ENCODE data around the gene WDR59.

WDR59 gene

GRCh38 chr16:74903901-74904678, 80.8 kb downstream of the WDR59 start:
- no peak for DNase-seq (ENCODE audit: low read depth)

DNA sequence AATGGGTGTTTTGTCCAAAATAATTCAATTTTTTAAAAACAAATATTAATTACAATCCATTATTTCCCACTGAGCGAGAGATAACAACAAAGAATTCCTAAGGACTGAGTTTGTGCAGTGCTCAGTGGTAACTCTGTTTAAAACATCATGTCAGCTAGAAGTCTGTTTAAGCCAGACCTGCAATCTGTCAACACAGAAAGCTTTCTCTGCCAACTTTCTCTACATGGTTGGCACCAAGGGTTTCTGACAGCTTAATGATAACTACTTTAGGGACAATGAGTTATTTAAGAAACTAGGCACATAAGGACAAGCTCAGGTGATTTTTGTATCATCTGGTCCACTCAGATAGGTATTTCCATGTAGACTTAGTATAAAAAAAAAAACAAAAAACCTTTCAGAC, 81.8 kb downstream of the WDR59 start:
- DNase-seq (ENCODE audit: low read depth), result no peak

GRCh38 chr16:74902161-74902560, 82.8 kb downstream of the WDR59 start:
- DNase-seq (ENCODE audit: low read depth), result no peak

GRCh38 chr16:74901606-74902005, 83.3 kb downstream of the WDR59 start:
- DNase-seq (ENCODE audit: low read depth), result no peak

- DNase-seq (ENCODE audit: low read depth), result no peak
Measured at GRCh38 chr16:74899816-74900215, 85.1 kb downstream of the WDR59 start.

- no peak for DNase-seq (ENCODE audit: low read depth)
Measured at GRCh38 chr16:74898659-74899058, 86.3 kb downstream of the WDR59 start.

GRCh38 chr16:74896389-74897370, 88.2 kb downstream of the WDR59 start:
- DNase-seq (ENCODE audit: low read depth), result no peak

DNA sequence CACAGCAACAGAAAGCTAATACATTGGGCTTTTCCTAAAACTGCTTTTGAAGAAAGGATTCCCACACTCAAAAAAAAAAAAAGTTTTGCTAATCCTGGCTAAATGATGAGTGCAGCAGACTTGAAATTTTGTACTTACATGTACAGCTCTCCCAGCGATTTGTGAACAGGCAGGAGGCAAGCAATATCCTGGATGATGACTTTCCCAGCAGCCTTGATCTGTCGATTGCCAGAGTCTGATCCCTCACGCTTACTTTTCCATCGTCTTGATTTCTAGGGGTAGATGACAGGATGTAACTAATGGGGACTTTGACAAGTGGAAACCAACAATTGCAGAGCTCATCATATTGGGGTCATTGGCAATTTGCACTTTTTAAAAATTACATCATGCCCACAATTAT, 91.4 kb downstream of the WDR59 start:
- no peak for DNase-seq (ENCODE audit: low read depth)

DNA sequence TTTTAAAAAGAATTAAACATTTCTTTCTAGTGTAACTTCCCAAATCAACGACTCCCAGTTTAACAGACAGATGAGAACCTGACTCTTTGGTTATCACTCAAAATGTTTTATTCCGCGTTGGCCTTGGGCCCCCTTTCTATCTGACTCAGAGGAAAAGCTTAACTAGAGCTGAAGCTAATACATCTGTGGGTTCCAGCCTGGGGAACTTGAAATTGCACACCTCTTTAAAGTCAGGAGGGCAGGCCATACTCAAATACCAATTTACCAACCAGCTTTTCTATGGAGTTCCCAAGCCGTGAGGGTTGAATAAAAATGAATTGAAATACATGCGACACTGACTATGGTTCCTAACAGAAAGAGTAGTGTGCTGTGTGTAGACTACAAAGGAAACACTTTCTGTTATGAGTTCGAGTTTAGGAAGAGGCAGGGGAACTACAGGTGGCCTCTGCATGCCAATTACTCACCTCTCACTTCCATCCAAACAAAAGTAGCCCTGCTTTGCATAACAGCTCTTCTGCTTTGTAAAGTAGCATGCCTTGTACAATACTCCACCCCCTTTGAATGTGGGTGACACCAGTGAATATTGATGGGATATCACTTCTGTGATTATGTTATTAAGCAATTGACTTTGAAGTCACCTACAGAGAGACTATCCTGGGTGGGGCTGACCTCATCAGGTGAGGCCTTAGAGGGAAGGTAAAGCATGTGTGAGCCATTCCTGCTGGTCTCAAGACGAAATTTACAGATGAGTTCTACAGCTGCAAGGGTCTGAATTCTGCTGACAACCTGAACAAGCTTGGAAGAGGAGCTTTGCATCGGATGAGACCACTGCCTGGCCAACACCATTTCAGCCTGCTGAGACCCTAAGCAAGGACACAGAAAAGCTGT, 92.1 kb downstream of the WDR59 start:
- no peak for DNase-seq (ENCODE audit: low read depth)

GRCh38 chr16:74888888-74889287, 96.0 kb downstream of the WDR59 start:
- DNase-seq (ENCODE audit: low read depth), result no peak

GRCh38 chr16:74888232-74888862, 96.6 kb downstream of the WDR59 start:
- no peak for DNase-seq (ENCODE audit: low read depth)

GRCh38 chr16:74887084-74887483, 97.8 kb downstream of the WDR59 start:
- DNase-seq (ENCODE audit: low read depth), result no peak

- no peak for DNase-seq (ENCODE audit: low read depth)
Measured at GRCh38 chr16:74877706-74878105, 107.2 kb downstream of the WDR59 start.

- DNase-seq (ENCODE audit: low read depth), result no peak
Measured at GRCh38 chr16:74874912-74875546, 109.9 kb downstream of the WDR59 start.

- DNase-seq (ENCODE audit: low read depth), result no peak
Measured at GRCh38 chr16:74874123-74874522, 110.8 kb downstream of the WDR59 start.

GRCh38 chr16:74872302-74872701, 112.6 kb downstream of the WDR59 start:
- no peak for DNase-seq (ENCODE audit: low read depth)

DNA sequence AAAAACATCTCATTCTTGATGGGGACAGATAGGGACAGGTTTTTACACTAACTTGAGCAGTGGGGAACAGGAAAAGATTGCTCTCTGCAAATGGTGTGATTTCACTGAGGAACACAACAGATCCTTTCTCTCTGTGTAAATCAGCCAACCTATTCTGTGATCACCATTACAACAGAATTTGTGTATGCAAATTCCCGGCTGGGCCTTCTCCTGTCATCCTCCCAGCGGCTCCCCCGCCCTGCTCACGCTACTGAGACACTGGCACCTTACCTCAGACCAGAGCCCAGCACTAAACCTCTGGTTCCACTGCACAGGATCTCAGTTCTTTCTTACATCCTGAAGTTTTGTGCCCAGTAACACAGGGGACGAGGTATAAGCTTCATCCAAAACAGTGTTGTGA, 113.3 kb downstream of the WDR59 start:
- no peak for DNase-seq (ENCODE audit: low read depth)

DNA sequence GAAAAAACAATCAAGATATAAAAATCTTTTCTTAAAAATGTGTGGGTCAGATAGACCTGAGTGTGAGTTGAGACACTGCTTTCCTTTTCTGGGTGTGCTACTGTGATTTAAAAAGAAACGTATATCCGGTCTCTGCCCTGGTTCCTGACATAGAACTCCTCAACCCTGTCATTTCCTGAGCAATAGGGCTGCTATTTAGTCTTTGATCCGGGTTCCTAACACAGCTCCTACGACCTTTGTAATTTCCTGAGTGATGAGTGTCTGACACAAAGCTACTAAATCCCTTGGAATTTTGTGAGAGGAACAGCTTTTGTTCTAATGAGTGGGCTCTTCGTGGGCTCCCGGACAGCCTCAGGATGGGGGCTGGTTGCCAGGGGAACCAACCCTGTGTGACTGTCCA, 116.4 kb downstream of the WDR59 start:
- DNase-seq (ENCODE audit: low read depth), result no peak

DNA sequence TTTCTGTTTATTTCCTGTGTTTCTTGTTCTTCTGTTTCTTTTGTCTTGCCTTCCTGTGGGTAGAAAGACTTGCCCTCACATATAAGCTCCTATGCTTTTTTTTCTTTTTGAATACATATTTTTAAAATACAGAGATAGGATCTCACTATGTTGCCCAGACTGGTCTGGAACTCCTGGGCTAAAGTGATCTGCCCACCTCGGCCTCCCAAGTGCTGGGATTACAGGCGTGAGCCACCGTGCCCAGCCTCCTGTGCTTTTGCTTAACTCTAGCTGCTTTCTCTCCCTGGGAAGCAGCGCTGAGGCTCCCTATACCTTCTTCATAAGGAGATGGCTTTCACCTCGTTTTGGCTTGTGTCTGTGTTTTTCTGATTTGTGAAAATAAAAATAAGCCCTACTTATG, 116.9 kb downstream of the WDR59 start:
- DNase-seq (ENCODE audit: low read depth), result no peak

- no peak for DNase-seq (ENCODE audit: low read depth)
Measured at GRCh38 chr16:74867281-74867849, 117.6 kb downstream of the WDR59 start.

Measured in activated gamma-delta T cell treated with anti-CD3 and anti-CD28 coated beads, Interleukin-2, amount 50 U/mL, for 16 hours (primary cell).